GM19395 (cell line): ENCODE data around the gene MAPK14.
"Not testable (repeated sequence)": the region's sequence is repeated elsewhere in the genome, so short reads cannot be mapped to it uniquely, and the experiment has no call there.

Source experiments
- ATAC-seq: cut with Tn5 transposase; IDR thresholded peaks from one replicate; pipeline ENCODE4 v1.9.1; 2021; ENCODE audit warnings: mild to moderate bottlenecking, moderate library complexity; ENCODE audit not compliant: unreplicated experiment

MAPK14 gene

GRCh38 chr6:36027501-36028087 lies at the start of gene MAPK14:
Gene MAPK14, plus strand, starts transcription at chr6:36027808. Its CDS starts 350 bp downstream, at chr6:36028158.
- ATAC-seq, result peak; percentile 88

- ATAC-seq, result not testable (repeated sequence)
Observed at GRCh38 chr6:35980126-35980525, 47.5 kb upstream of the MAPK14 start.

GRCh38 chr6:35980991-35981645 lies 46.5 kb upstream of the MAPK14 start:
- no peak for ATAC-seq

- no peak for ATAC-seq
Observed at GRCh38 chr6:35984701-35985100, 42.9 kb upstream of the MAPK14 start.

- not testable (repeated sequence) for ATAC-seq
Observed at GRCh38 chr6:35988047-35988446, 39.6 kb upstream of the MAPK14 start.

GRCh38 chr6:35993150-35993549 lies 34.5 kb upstream of the MAPK14 start:
- no peak for ATAC-seq

- no peak for ATAC-seq
Observed at GRCh38 chr6:36000451-36000850, 27.2 kb upstream of the MAPK14 start.

GRCh38 chr6:36015666-36016065 lies 11.9 kb upstream of the MAPK14 start:
- no peak for ATAC-seq

GRCh38 chr6:36018339-36018738 lies 9.3 kb upstream of the MAPK14 start:
- ATAC-seq, result no peak

GRCh38 chr6:36019167-36019566 lies 8.4 kb upstream of the MAPK14 start:
- no peak for ATAC-seq

- no peak for ATAC-seq
Observed at GRCh38 chr6:36020154-36020553, 7.5 kb upstream of the MAPK14 start.

- no peak for ATAC-seq
Observed at GRCh38 chr6:36023996-36024795, 3.4 kb upstream of the MAPK14 start, which contains the start of gene SLC26A8. Gene SLC26A8, minus strand, starts transcription at chr6:36024641. Its CDS starts 4,934 bp downstream, at chr6:36019707.

GRCh38 chr6:36025260-36025931 lies 2.2 kb upstream of the MAPK14 start:
- no peak for ATAC-seq

GRCh38 chr6:36025932-36026327 lies 1.7 kb upstream of the MAPK14 start:
- ATAC-seq, result no peak

GRCh38 chr6:36028088-36028876 lies 674 bp downstream of the MAPK14 start:
- peak; percentile 26 for ATAC-seq

GRCh38 chr6:36028877-36029324 lies 1.3 kb downstream of the MAPK14 start:
- ATAC-seq, result no peak

GRCh38 chr6:36029464-36029863 lies 1.9 kb downstream of the MAPK14 start:
- no peak for ATAC-seq

GRCh38 chr6:36032261-36032660 lies 4.7 kb downstream of the MAPK14 start:
- no peak for ATAC-seq

- ATAC-seq, result not testable (repeated sequence)
Observed at GRCh38 chr6:36033144-36033543, 5.5 kb downstream of the MAPK14 start.

GRCh38 chr6:36033935-36034334 lies 6.3 kb downstream of the MAPK14 start:
- ATAC-seq, result no peak
